ENCODE results near the gene CBLB. TPM values are rescaled to one million over a fixed set of nuclear protein-coding genes. Genes with fewer than 3 reads are reported as not detected.

The CBLB gene
- total and polyA plus RNA-seq, 9 of the 15 experiments (the other 6 are each of a cell fraction or from before 2014, with no cell fraction given), result 1.8 to 8.1 (median 5.3) TPM

DNA sequence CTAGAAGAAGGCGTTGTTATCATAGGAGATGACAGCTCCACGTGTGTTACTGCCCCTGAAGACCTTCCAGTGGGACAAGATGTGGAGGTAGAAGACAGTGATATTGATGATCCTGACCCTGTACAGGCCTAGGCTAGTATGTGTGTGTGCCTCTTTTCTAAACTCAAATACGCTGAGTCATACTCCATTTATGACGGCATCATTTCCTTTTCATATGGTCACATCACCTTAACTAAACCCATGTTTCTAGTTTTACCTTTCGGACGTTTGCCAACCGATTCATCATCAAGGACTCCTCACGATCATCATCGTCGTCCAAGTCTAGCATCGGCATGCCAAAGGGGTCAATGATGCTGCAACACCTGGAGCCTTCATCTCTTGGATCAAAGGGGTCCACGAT lies 149.0 kb downstream of the CBLB start:
- no peak for ATAC-seq
- TF ChIP-seq RFX7 (CRISPR knock-in tag; IDR thresholded peaks at IDR 0.05) (no peak), ZKSCAN3 (CRISPR knock-in tag; IDR thresholded peaks at IDR 0.05) (no peak), BHLHE40 (IDR thresholded peaks at IDR 0.05; ENCODE audit: low read length) (no peak), HNRNPUL1 (IDR thresholded peaks at IDR 0.05; ENCODE audit: low read length) (no peak)
- Histone ChIP-seq H2AFZ (ENCODE audit: low read depth, low read length) (no peak overlapping the region), H3K4me2 (ENCODE audit: insufficient read depth, low read length) (no peak overlapping the region), H3K79me2 (ENCODE audit: control insufficient read depth, insufficient read depth, low read length) (no peaks in the 10 kb centered on the region), H3K9me3 (replicated peaks; ENCODE audit: control insufficient read depth, insufficient read depth, low read depth, low read length) (no peaks in the 10 kb centered on the region), H3K4me1 (replicated peaks in 1 of 2; ENCODE audit: control insufficient read depth in 2 of 2, insufficient read depth in 2 of 2, low read length in 2 of 2) (no peaks in the 10 kb centered on the region), H3K36me3 (ENCODE audit: control insufficient read depth, insufficient read depth, low read length) (no peaks in the 10 kb centered on the region; the same call in 2 of the 3 replicates), H3K27me3 (ENCODE audit: control insufficient read depth in 2 of 2, insufficient read depth in 2 of 2, low read length in 2 of 2) (no peaks in the 10 kb centered on the region), H3K9ac (ENCODE audit: insufficient read depth in 1 of 2, low read depth in 2 of 2, low read length in 2 of 2) (no peak overlapping the region), H3K9me1 (ENCODE audit: control insufficient read depth, insufficient read depth, low read length) (no peaks in the 10 kb centered on the region), H4K20me1 (replicated peaks; ENCODE audit: control insufficient read depth, insufficient read depth, low read length) (no peaks in the 10 kb centered on the region), H3K27ac (ENCODE audit: extremely low read depth, low read depth, low read length) (no peak overlapping the region), H3K4me3 (no peak overlapping the region)
- no TSS peak for BruUV-seq (replicated peaks)
- ChIA-PET CTCF (ENCODE audit: low intra/inter-chr PET ratio) (no interaction called here), POLR2A (no interaction called here)
- no peak for DNase-seq (ENCODE audit: extremely low read depth in 1 of 4, low spot score in 3 of 4)
- no peak for FAIRE-seq
- intact Hi-C loops (cut with micrococcal nuclease), result no loop called here
- in situ Hi-C loops (cut with MboI), result loop anchor here (25.0 kb wide), 1 partner anchor 868 kb away; no protein-coding TSS in a partner anchor
- WGBS (ENCODE audit: insufficient coverage, low coverage, missing lambda C conversion rate), result 70% methylated on average over 7 of the region's 12 CpGs

DNA sequence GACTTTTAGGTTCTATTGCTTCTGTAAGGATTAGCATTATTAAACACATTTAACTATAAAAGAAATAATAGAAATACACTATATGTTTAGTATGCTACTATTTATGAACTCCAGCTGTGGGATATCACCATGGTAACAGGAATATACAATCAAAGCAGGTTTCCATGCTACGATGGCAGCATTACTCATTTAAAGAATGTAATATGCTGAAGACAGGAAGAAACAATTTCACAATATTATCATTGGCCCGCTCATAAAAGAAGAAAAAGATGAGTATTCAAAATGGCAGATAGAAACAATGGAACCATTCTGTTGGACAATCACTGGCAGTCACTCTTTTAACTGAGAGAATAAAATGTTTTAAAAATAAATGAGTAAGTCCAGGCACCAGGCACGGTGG lies 153.4 kb downstream of the CBLB start:
- ATAC-seq (no peak), FAIRE-seq (no peak), DNase-seq (ENCODE audit: extremely low read depth in 1 of 4, low spot score in 3 of 4) (no peak)
- H3K9me1 ChIP-seq (ENCODE audit: control insufficient read depth, insufficient read depth, low read length), result no peaks in the 10 kb centered on the region
- H3K9ac ChIP-seq (ENCODE audit: insufficient read depth in 1 of 2, low read depth in 2 of 2, low read length in 2 of 2), result no peak overlapping the region
- H3K4me3 ChIP-seq, result no peak overlapping the region
- no TSS peak for BruUV-seq (replicated peaks)
- no peaks in the 10 kb centered on the region for H4K20me1 ChIP-seq (replicated peaks; ENCODE audit: control insufficient read depth, insufficient read depth, low read length)
- in situ Hi-C loops (cut with MboI), result loop anchor here (25.0 kb wide), 1 partner anchor 872 kb away; no protein-coding TSS in a partner anchor
- H3K79me2 ChIP-seq (ENCODE audit: control insufficient read depth, insufficient read depth, low read length), result no peaks in the 10 kb centered on the region
- no peak overlapping the region for H2AFZ ChIP-seq (ENCODE audit: low read depth, low read length)
- H3K4me2 ChIP-seq (ENCODE audit: insufficient read depth, low read length), result no peak overlapping the region
- H3K9me3 ChIP-seq (replicated peaks; ENCODE audit: control insufficient read depth, insufficient read depth, low read depth, low read length), result no peaks in the 10 kb centered on the region
- TF ChIP-seq RFX1 (IDR thresholded peaks at IDR 0.05), result peak; percentile 54
- TF ChIP-seq SMAD1 (IDR thresholded peaks at IDR 0.05; ENCODE audit: low read depth, low read length, partially characterized antibody), result no peak
- TF ChIP-seq, protein P1, sequence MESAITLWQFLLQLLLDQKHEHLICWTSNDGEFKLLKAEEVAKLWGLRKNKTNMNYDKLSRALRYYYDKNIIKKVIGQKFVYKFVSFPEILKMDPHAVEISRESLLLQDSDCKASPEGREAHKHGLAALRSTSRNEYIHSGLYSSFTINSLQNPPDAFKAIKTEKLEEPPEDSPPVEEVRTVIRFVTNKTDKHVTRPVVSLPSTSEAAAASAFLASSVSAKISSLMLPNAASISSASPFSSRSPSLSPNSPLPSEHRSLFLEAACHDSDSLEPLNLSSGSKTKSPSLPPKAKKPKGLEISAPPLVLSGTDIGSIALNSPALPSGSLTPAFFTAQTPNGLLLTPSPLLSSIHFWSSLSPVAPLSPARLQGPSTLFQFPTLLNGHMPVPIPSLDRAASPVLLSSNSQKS (CRISPR knock-in tag; IDR thresholded peaks at IDR 0.05), result no peak
- intact Hi-C loops (cut with micrococcal nuclease), result no loop called here
- CTCF ChIA-PET (ENCODE audit: low intra/inter-chr PET ratio), result no interaction called here
- no peak overlapping the region for H3K27ac ChIP-seq (ENCODE audit: extremely low read depth, low read depth, low read length)
- POLR2A ChIA-PET, result no interaction called here
- H3K36me3 ChIP-seq (ENCODE audit: control insufficient read depth, insufficient read depth, low read length), result no peaks in the 10 kb centered on the region; the same call in 2 of the 3 replicates
- WGBS (ENCODE audit: insufficient coverage, low coverage, missing lambda C conversion rate), result 37% methylated on average over 3 of the region's 3 CpGs
- no peaks in the 10 kb centered on the region for H3K4me1 ChIP-seq (replicated peaks in 1 of 2; ENCODE audit: control insufficient read depth in 2 of 2, insufficient read depth in 2 of 2, low read length in 2 of 2)
- H3K27me3 ChIP-seq (ENCODE audit: control insufficient read depth in 2 of 2, insufficient read depth in 2 of 2, low read length in 2 of 2), result no peaks in the 10 kb centered on the region

All from K562 (cell line).